ENCODE results near the gene CSPG4. TPM values are rescaled to one million over a fixed set of nuclear protein-coding genes. Genes with fewer than 3 reads are reported as not detected.

The CSPG4 gene
- total and polyA plus RNA-seq, 2 of the 4 experiments (the other 2 are of a cell fraction) = 12.4 to 28.4 TPM

GRCh38 chr15:75647370-75648155, 65.1 kb downstream of the CSPG4 start, which contains the start of gene SNX33 (continued):
- TF ChIP-seq ELK1 (IDR thresholded peaks at IDR 0.05; ENCODE audit: borderline replicate concordance, low read depth, low read length) = no peak
- TF ChIP-seq NFE2L2 (IDR thresholded peaks at IDR 0.05; ENCODE audit: low read depth, low read length) = no peak
- no peak for TF ChIP-seq RCOR1 (IDR thresholded peaks at IDR 0.05; ENCODE audit: insufficient replicate concordance, low read length)

Measured in IMR-90 (cell line).